C4-2B (cell line): Measurements from ENCODE around the gene WHRN.

Source experiments
- ZFX ChIP-seq: fragments of 450-650 bp; IDR thresholded peaks from 2 replicates; pipeline ENCODE4 v1.6.1; 2017
- TF ChIP-seq, protein P1 (sequence below): fragments of 450-650 bp; conservative IDR thresholded peaks from 2 replicates; pipeline ENCODE4 v1.5.1; 2017; ENCODE audit warnings: mild to moderate bottlenecking

- TF ChIP-seq, protein P1, sequence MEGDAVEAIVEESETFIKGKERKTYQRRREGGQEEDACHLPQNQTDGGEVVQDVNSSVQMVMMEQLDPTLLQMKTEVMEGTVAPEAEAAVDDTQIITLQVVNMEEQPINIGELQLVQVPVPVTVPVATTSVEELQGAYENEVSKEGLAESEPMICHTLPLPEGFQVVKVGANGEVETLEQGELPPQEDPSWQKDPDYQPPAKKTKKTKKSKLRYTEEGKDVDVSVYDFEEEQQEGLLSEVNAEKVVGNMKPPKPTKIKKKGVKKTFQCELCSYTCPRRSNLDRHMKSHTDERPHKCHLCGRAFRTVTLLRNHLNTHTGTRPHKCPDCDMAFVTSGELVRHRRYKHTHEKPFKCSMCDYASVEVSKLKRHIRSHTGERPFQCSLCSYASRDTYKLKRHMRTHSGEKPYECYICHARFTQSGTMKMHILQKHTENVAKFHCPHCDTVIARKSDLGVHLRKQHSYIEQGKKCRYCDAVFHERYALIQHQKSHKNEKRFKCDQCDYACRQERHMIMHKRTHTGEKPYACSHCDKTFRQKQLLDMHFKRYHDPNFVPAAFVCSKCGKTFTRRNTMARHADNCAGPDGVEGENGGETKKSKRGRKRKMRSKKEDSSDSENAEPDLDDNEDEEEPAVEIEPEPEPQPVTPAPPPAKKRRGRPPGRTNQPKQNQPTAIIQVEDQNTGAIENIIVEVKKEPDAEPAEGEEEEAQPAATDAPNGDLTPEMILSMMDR, result no peak
- no peak for TF ChIP-seq ZFX
Measured at GRCh38 chr9:114470581-114470980, 34.7 kb downstream of the WHRN start.
